AG09309 (cell line): ENCODE results near the gene HMGXB3.

ENCODE experiments used
- DNase-seq: peaks from one replicate; pipeline ENCODE4 v3.0.0-alpha.2; 2010; ENCODE audit warnings: low read depth
- H3K4me3 ChIP-seq: 2 replicates; pipeline ENCODE4 v1.5.1; 2011; ENCODE audit warnings: mild to moderate bottlenecking, low read depth, low read length, moderate library complexity; ENCODE audit not compliant: control insufficient read depth
- TF ChIP-seq, protein P1 (sequence below): IDR thresholded peaks from 2 replicates; pipeline ENCODE4 v1.5.1; 2011; ENCODE audit warnings: mild to moderate bottlenecking, low read depth, low read length, inconsistent platforms; ENCODE audit not compliant: insufficient read depth, control insufficient read depth; ENCODE audit errors: missing control alignments

HMGXB3 gene

GRCh38 chr5:150066436-150066835 lies 65.9 kb downstream of the HMGXB3 start:
- no peak for DNase-seq
- TF ChIP-seq, protein P1, sequence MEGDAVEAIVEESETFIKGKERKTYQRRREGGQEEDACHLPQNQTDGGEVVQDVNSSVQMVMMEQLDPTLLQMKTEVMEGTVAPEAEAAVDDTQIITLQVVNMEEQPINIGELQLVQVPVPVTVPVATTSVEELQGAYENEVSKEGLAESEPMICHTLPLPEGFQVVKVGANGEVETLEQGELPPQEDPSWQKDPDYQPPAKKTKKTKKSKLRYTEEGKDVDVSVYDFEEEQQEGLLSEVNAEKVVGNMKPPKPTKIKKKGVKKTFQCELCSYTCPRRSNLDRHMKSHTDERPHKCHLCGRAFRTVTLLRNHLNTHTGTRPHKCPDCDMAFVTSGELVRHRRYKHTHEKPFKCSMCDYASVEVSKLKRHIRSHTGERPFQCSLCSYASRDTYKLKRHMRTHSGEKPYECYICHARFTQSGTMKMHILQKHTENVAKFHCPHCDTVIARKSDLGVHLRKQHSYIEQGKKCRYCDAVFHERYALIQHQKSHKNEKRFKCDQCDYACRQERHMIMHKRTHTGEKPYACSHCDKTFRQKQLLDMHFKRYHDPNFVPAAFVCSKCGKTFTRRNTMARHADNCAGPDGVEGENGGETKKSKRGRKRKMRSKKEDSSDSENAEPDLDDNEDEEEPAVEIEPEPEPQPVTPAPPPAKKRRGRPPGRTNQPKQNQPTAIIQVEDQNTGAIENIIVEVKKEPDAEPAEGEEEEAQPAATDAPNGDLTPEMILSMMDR = no peak
- H3K4me3 ChIP-seq = no peak overlapping the region

DNA sequence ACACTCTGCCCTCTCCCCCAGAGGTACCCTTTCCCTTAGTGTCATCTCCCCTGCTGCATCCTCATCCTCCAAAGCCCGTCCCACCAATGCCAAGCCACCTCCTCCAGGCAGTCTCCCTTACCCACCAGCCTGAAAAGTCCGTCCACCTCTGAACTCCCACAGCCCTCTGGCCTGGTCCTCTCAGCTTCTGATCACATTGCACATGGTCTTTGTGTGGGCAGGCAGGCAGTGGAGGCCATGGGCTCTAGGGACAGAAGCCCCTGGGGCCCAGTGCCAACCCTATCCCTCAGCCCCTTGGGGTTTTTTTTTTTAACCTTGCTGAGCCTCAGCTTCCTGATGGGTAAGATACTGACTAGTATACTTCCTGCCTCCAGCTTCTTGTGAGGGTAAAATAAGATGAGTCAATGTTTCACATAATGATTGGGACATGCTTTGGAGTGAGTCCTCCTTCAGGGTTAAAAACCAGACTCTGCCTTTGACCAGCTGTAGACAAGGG lies 66.4 kb downstream of the HMGXB3 start:
- TF ChIP-seq, protein P1 = no peak
- no peak overlapping the region for H3K4me3 ChIP-seq
- DNase-seq = peak; percentile 43

- no peak for DNase-seq
- H3K4me3 ChIP-seq = no peak overlapping the region
- TF ChIP-seq, protein P1 = no peak
Measured at GRCh38 chr5:150067405-150067960, 66.9 kb downstream of the HMGXB3 start.

GRCh38 chr5:150068071-150068470 lies 67.5 kb downstream of the HMGXB3 start:
- no peak for DNase-seq
- TF ChIP-seq, protein P1 = no peak
- H3K4me3 ChIP-seq = no peak overlapping the region

DNA sequence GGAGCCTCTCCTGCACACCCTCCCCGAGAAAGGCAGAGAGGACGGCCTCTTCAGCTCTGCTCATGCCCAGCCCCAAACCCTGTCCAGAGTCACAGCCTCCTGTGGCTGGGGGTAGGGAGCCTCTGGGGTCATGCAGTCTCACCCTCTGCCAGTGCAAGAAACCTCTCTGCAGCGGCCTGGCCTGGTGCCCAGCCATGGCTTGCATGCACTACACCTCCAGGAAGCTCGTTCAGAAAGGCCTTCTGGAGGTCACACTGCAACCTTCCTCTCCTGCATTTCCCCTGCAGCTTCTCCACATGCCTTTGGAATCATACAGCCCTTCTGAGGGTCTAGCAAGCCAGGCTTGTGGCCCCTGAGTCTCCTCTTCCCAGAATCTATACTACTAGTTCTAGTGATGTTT lies 67.9 kb downstream of the HMGXB3 start:
- no peak for DNase-seq
- no peak overlapping the region for H3K4me3 ChIP-seq
- TF ChIP-seq, protein P1 = no peak

GRCh38 chr5:150068961-150069645 lies 68.6 kb downstream of the HMGXB3 start:
- no peak for DNase-seq
- H3K4me3 ChIP-seq = no peak overlapping the region
- TF ChIP-seq, protein P1 = no peak
